Right ventricle myocardium inferior (tissue), 1 donor: Measurements from ENCODE around the gene SPTBN4. TPM values are rescaled to one million over a fixed set of nuclear protein-coding genes. Genes with fewer than 3 reads are reported as not detected.

Source experiments
- ATAC-seq: fragments of 200-7000 bp; cut with Tn5 transposase; one replicate; pipeline ENCODE4 v1.9.1; 2020; ENCODE audit warnings: mild to moderate bottlenecking, moderate library complexity
- DNase-seq: peaks from one replicate; pipeline ENCODE4 v3.0.0; 2021; ENCODE audit errors: missing footprints
- intact Hi-C: fragments of 100-400 bp; cut with DNase I; formaldehyde crosslinking; loops from one replicate; pipeline ENCODE4 v1.11.0; 2022
- total RNA-seq: library from RNA; stranded (reverse); fragmentation: NEBNext Ultra II Directional; extraction: Animal tissue kit (Norgen Biotek cat#: 25700); gene quantifications from one replicate; pipeline ENCODE4 v1.2.1, GENCODE V29; 2021
- donor health status: DM: no; HTN: yes; CAD: no; lungs with severe emphysema.

The SPTBN4 gene
- total RNA-seq, 1 donor from 2014 or later = 5.1 TPM

DNA sequence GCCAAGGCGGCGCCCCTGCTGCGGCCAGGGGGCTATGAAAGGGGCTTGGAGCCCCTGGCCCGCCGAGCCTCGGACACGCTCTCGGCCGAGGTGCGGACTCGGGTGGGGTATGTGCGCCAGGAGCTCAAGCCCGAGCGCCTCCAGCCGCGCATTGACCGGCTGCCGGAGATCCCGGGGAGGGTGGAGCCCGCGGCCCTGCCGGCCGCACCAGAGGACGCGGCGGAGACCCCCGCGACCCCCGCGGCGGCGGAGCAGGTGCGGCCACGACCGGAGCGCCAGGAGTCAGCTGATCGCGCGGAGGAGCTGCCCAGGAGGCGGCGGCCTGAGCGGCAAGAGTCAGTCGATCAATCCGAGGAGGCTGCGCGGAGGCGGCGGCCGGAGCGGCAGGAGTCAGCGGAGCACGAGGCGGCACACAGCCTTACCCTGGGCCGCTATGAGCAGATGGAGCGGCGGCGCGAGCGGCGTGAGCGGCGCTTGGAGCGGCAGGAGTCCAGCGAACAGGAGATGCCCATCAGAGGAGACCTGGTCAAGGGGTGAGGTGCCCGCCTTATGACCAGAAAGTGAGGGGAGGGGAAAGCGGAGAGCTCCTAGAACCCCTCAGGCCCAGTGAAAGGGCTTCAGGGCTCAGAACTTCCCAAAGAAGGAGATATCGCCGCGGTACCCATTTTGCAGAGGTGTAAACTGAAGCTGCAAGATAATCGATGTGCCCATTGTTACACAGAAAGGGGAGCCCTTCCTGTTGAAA lies 101.1 kb downstream of the SPTBN4 start:
- intact Hi-C loops = no loop called here
- DNase-seq (no peak), ATAC-seq (no peak)

DNA sequence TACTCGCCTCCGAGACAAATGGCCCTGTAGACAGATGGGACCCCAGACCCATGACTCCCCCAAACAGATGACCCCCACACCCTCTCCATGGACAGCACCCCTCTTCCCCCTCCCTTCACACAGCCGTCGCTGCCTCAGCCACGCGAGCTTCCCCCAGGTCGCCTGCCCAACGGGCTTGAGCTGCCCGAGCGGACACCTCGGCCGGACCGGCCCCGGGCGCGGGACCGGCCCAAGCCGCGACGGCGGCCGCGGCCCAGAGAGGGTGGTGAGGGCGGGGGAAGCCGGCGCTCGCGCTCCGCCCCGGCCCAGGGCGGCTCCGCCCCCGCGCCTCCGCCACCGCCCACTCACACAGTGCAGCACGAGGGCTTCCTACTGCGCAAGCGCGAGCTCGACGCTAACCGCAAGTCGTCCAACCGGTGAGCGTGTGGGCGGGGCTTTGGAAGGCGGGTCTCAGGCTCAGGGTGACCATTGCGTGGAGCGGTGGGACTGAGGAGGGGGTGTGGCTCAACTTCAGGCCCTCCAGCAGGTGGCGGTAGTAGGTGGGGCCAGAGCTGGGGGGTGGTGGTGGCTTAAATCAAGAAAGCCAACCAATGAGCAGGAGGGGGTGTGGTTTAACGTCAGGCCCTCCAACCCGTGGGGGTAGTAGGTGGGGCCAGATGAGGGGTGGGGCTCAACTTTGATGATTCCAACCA lies 103.7 kb downstream of the SPTBN4 start:
- intact Hi-C loops = no loop called here
- DNase-seq = peak; percentile 100
- ATAC-seq = peak; percentile 96

DNA sequence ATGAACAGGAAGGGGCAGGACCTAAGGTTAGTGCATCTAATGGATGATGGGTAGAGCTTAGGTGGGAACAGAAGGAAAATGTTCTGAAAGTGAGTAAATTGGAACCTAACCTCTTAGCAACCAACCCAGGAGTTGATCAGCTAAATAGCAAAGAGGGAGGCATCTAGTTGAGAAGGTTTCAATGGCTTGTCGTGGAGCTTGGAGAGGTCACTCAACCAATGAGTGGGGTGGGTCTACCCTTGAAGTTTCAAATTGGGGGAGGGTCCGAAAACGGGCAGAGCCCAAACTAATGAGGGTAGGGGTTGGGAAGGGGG lies 104.2 kb downstream of the SPTBN4 start:
- no peak for DNase-seq
- intact Hi-C loops = no loop called here
- ATAC-seq = no peak

- ATAC-seq (no peak), DNase-seq (no peak)
- intact Hi-C loops = no loop called here
Observed at GRCh38 chr19:40571831-40572495, 105.2 kb downstream of the SPTBN4 start.

DNA sequence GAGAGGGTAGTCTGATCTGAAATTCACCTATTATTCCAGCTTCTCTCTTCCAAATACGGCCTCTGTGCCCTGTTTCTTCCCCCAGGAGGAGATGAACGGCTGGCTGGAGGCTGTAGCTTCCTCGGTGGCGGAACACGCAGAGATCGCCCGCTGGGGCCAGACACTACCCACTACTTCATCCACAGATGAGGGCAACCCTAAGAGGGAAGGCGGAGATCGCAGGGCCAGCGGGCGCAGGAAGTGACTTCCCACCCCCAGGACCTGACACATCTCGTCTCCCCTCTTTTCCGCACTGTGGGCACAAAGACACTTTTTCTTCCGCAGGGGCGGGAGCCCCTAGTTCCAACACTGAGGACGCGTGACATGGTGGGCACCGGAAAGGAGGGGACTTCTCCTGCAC lies 108.5 kb downstream of the SPTBN4 start:
- ATAC-seq (no peak), DNase-seq (no peak)
- intact Hi-C loops = no loop called here

DNA sequence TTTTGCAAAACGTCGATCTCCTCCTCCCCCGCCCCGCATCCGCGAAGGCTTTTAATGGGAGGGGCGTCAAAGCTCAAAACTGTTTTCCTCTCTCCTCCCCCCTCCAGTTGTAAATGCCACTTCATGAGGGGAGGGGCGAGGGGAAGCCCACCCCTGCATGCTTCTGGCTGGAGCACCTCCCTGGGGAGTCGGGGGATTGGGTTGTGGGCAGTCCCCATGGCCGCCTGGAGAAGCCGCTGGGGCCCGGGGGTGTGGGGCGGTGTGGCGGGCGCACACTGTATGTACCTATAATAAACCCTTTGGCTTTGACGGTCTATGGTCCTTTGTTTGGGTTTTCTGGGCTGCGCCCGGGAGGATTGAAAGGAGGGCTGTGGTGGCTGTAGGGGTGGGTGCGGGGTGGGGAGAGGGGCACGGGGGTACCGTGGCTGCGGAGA lies 109.4 kb downstream of the SPTBN4 start:
- peak; percentile 14 for ATAC-seq
- intact Hi-C loops = loop anchor here (2.0 kb wide), 1 partner anchor 21 kb away; no protein-coding TSS in a partner anchor
- DNase-seq = no peak

GRCh38 chr19:40576585-40577451 lies 110.0 kb downstream of the SPTBN4 start, which contains the start of gene SHKBP1:
Gene SHKBP1 (plus strand): TSS chr19:40576873. CDS start chr19:40576900, 27 bp downstream.
- ATAC-seq (peak; percentile 98), DNase-seq (peak; percentile 96)
- intact Hi-C loops = loop anchor here (2.0 kb wide), 1 partner anchor 20 kb away; no protein-coding TSS in a partner anchor

GRCh38 chr19:40578442-40578908 lies 111.7 kb downstream of the SPTBN4 start:
- DNase-seq = peak; percentile 55
- intact Hi-C loops = no loop called here
- ATAC-seq = no peak

DNA sequence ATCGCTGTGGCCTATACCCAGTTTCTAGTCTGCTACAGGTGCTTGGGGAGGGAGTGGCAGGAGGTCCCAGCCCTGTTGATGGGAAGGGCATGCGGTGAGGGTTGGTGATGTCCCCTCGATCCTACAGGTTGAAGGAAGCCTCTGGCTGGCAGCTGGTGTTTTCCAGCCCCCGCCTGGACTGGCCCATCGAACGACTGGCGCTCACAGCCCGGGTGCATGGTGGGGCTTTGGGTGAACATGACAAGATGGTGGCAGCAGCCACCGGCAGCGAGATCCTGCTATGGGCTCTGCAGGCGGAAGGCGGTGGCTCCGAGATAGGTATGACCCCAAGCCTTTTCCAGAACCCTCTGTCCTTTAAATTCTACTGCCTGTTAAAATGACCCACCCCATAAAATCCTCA lies 113.8 kb downstream of the SPTBN4 start:
- intact Hi-C loops = no loop called here
- ATAC-seq (no peak), DNase-seq (peak; percentile 45)

GRCh38 chr19:40581531-40581930 lies 114.7 kb downstream of the SPTBN4 start:
- intact Hi-C loops = no loop called here
- DNase-seq (no peak), ATAC-seq (no peak)

GRCh38 chr19:40582467-40582866 lies 115.7 kb downstream of the SPTBN4 start:
- DNase-seq = no peak
- no peak for ATAC-seq
- intact Hi-C loops = no loop called here

DNA sequence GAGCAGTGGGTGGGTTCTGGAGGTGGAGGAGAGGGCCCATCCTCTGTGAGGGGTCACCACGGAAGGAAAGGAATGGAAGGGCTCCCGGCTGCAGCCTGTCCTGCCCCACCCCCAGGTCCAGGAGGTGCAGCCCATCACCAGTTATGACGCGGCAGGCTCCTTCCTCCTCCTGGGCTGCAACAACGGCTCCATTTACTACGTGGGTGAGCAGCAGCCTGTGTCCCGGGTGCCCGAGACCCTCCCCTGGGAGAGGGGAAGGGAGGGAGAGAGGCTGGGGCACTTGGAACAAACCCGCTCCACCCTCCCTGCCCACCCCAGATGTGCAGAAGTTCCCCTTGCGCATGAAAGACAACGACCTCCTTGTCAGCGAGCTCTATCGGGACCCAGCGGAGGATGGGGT lies 116.5 kb downstream of the SPTBN4 start:
- no peak for ATAC-seq
- intact Hi-C loops = no loop called here

GRCh38 chr19:40584007-40584406 lies 117.2 kb downstream of the SPTBN4 start:
- DNase-seq (no peak), ATAC-seq (no peak)
- intact Hi-C loops = no loop called here

More for the DNA sequence above, 116.5 kb downstream of the SPTBN4 start:
- peak; percentile 20 for DNase-seq

GRCh38 chr19:40585241-40585981 lies 118.6 kb downstream of the SPTBN4 start:
- DNase-seq (peak; percentile 59), ATAC-seq (no peak)
- intact Hi-C loops = no loop called here

GRCh38 chr19:40585982-40586422 lies 119.2 kb downstream of the SPTBN4 start:
- intact Hi-C loops = no loop called here
- DNase-seq (no peak), ATAC-seq (no peak)

DNA sequence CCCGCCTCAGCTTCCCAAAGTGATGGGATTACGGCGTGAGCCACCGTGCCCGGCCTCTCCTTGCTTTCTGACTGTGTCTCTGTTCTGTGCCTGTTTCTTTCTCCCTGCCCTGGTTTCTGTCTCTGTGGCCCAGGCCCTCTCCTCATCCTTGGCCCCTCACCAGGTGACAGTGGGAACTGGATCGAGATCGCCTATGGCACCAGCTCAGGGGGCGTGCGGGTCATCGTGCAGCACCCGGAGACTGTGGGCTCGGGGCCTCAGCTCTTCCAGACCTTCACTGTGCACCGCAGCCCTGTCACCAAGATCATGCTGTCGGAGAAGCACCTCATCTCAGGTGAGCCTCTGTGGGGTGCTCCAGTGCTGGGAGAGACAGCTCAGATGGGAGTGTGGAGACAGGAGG lies 119.8 kb downstream of the SPTBN4 start:
- intact Hi-C loops = no loop called here
- DNase-seq = peak; percentile 26
- no peak for ATAC-seq

DNA sequence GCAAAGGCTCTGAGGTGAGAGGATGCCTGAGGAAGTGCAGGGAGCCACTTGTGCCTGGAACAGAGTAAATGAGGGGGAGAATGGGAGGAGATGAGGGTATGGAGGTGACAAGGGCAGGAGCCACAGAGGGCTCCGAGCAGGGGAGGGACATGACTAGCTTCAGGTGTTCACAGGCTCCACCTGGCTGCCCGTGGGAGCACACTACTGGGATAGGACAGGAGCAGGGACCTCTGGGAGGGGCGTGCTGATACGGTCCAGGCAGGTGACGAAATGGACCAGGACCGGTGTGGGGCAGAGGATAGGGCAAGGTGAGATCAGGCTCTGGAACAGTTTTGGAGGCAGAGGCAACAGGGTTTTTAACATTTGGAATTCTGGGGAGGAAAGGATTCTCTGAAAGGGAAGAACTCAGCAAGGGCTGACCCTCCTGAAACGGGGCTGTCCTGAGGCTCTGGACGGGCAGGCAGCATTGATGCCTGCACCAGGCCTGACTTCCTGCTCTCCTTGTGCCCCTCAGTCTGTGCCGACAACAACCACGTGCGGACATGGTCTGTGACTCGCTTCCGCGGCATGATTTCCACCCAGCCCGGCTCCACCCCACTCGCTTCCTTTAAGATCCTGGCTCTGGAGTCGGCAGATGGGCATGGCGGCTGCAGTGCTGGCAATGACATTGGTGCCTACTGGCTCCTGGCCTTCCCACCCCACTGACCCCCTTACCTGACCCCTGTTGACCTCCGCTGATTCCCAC lies 121.5 kb downstream of the SPTBN4 start:
- intact Hi-C loops = no loop called here
- DNase-seq = peak; percentile 64
- no peak for ATAC-seq
